Chondrocyte (in vitro differentiated cells): ENCODE measurements around the gene ITPRIPL1. TPM values are rescaled to one million over a fixed set of nuclear protein-coding genes. Genes with fewer than 3 reads are reported as not detected.
A peak's percentile ranks its signal among the peaks of the same experiment; 100 is the strongest.

Experiments used
- DNase-seq: peaks from one replicate; pipeline ENCODE4 v3.0.0; 2021; ENCODE audit warnings: mixed read lengths, low spot score
- H3K27ac Mint-ChIP-seq: one replicate; pipeline ENCODE4 v1.8.0; 2021; ENCODE audit warnings: mild to moderate bottlenecking, moderate library complexity, mixed read lengths; ENCODE audit not compliant: unreplicated experiment
- H3K27me3 Mint-ChIP-seq: 2 replicates; pipeline ENCODE4 v1.8.0; 2021; ENCODE audit warnings: low read depth, mixed read lengths
- H3K36me3 Mint-ChIP-seq: 2 replicates; pipeline ENCODE4 v1.8.0; 2021; ENCODE audit warnings: low read depth, mixed read lengths
- H3K4me1 Mint-ChIP-seq: 2 replicates; pipeline ENCODE4 v1.8.0; 2021; ENCODE audit warnings: low read depth, mild to moderate bottlenecking, mixed read lengths
- H3K4me3 Mint-ChIP-seq: one replicate; pipeline ENCODE4 v1.8.0; 2021; ENCODE audit warnings: mild to moderate bottlenecking, moderate library complexity, mixed read lengths; ENCODE audit not compliant: unreplicated experiment
- H3K9me3 Mint-ChIP-seq: 2 replicates; pipeline ENCODE4 v1.8.0; 2021; ENCODE audit warnings: low read depth, mixed read lengths
- total RNA-seq: library from RNA; stranded (reverse); gene quantifications from 3 replicates; pipeline ENCODE4 v1.2.1, GENCODE V29; 2021
- TF ChIP-seq, protein P1 (sequence below): fragments of 200-600 bp; sonication (generic); IDR thresholded peaks from 2 replicates; pipeline ENCODE4 v1.5.0; 2021; ENCODE audit warnings: antibody characterized with exemption, mild to moderate bottlenecking, moderate library complexity

The ITPRIPL1 gene
- total RNA-seq, 1 donor from 2014 or later: 2.8 TPM

DNA sequence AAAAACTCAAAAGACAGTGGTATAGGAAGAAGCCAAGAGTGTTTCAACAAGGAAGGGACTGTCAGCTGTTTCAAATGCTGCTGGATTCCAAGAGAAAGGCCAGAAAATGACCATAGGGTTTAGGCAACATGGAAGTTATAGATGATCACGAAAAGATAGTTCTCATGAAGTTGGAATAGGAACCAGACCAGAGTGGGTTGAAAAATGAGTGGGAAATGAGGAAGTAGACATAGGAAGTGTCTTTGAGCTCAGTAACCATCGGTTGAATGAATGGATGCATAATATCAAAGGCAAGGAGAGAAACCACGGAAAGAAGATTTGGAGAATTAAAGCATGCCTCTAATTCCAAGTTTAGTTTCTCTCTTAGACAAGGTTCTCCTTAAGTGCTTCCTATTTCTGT lies 11.8 kb downstream of the ITPRIPL1 start:
- no peak for DNase-seq
- TF ChIP-seq, protein P1, sequence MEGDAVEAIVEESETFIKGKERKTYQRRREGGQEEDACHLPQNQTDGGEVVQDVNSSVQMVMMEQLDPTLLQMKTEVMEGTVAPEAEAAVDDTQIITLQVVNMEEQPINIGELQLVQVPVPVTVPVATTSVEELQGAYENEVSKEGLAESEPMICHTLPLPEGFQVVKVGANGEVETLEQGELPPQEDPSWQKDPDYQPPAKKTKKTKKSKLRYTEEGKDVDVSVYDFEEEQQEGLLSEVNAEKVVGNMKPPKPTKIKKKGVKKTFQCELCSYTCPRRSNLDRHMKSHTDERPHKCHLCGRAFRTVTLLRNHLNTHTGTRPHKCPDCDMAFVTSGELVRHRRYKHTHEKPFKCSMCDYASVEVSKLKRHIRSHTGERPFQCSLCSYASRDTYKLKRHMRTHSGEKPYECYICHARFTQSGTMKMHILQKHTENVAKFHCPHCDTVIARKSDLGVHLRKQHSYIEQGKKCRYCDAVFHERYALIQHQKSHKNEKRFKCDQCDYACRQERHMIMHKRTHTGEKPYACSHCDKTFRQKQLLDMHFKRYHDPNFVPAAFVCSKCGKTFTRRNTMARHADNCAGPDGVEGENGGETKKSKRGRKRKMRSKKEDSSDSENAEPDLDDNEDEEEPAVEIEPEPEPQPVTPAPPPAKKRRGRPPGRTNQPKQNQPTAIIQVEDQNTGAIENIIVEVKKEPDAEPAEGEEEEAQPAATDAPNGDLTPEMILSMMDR: no peak
- Mint-ChIP-seq H3K27ac (no peak overlapping the region), H3K4me3 (no peak overlapping the region), H3K27me3 (no peaks in the 10 kb centered on the region), H3K9me3 (no peaks in the 10 kb centered on the region), H3K4me1 (peaks cover 25% of the 10 kb centered on the region), H3K36me3 (no peaks in the 10 kb centered on the region)

DNA sequence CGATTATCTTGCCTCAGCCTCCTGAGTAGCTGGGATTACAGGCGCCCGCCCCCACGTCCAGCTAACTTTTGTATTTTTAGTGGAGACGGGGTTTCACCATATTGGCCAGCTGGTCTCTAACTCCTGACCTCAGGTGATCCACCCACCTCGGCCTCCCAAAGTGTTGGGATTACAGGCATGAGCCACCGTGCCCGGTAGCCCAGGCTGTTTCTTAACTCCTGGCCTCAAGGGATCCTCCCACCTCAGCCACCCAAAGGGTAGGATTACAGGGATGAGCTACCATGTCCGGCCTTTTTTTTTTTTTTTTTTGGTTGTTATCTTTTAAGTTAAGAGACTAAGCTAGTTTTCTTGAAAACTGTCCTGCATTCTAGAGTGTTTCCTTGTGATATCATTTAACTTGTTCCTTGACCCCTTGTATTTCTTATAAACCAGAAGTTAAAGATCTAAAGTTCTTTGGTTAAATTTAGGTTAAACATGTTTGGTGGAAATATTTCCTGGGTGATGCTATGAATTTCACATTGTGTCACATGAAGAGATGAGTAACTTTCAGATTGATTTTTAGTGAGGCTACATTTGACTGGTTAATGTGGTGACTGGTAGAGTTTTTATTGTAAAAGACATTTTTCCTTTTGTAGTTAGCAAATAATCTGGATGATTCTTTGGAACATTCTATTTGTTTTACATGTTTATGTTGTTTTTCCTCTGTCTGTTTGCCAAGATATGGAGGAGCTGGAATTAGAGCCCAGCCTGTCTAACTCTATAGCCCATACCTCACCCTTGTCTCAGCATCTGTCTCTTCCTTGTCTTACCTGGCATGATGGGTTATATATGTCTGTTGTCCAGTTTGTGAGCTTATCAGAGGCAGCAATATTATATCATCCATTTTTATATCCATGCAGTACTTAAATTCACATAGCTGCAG lies 15.6 kb downstream of the ITPRIPL1 start:
- H3K9me3 Mint-ChIP-seq: no peaks in the 10 kb centered on the region
- peak overlapping the region; percentile 65 for H3K27ac Mint-ChIP-seq

GRCh38 chr2:96341641-96342040 lies 16.5 kb downstream of the ITPRIPL1 start:
- H3K27me3 Mint-ChIP-seq: no peaks in the 10 kb centered on the region
- DNase-seq: no peak
- TF ChIP-seq, protein P1: no peak
- H3K4me1 Mint-ChIP-seq: peaks cover 9% of the 10 kb centered on the region
- H3K9me3 Mint-ChIP-seq: no peaks in the 10 kb centered on the region
- H3K4me3 Mint-ChIP-seq: no peak overlapping the region
- no peak overlapping the region for H3K27ac Mint-ChIP-seq
- peaks cover 1% of the 10 kb centered on the region for H3K36me3 Mint-ChIP-seq

More for the DNA sequence above, 15.6 kb downstream of the ITPRIPL1 start:
- no peak for DNase-seq
- Mint-ChIP-seq H3K36me3 (peaks cover 1% of the 10 kb centered on the region), H3K4me3 (no peak overlapping the region), H3K27me3 (no peaks in the 10 kb centered on the region), H3K4me1 (peaks cover 16% of the 10 kb centered on the region)
- TF ChIP-seq, protein P1: no peak

GRCh38 chr2:96342085-96342484 lies 17.0 kb downstream of the ITPRIPL1 start:
- H3K27me3 Mint-ChIP-seq: no peaks in the 10 kb centered on the region
- DNase-seq: no peak
- TF ChIP-seq, protein P1: no peak
- no peaks in the 10 kb centered on the region for H3K9me3 Mint-ChIP-seq
- no peak overlapping the region for H3K4me3 Mint-ChIP-seq
- H3K4me1 Mint-ChIP-seq: peaks cover 7% of the 10 kb centered on the region
- H3K36me3 Mint-ChIP-seq: peaks cover 1% of the 10 kb centered on the region
- no peak overlapping the region for H3K27ac Mint-ChIP-seq

- Mint-ChIP-seq H3K4me1 (peaks cover 7% of the 10 kb centered on the region), H3K9me3 (no peaks in the 10 kb centered on the region), H3K4me3 (no peak overlapping the region), H3K27me3 (no peaks in the 10 kb centered on the region), H3K36me3 (peaks cover 1% of the 10 kb centered on the region), H3K27ac (no peak overlapping the region)
- DNase-seq: no peak
- TF ChIP-seq, protein P1: no peak
Observed at GRCh38 chr2:96344011-96344410, 18.9 kb downstream of the ITPRIPL1 start.
